GM19395 (cell line): ENCODE results near the gene SOX13.
"Not testable (repeated sequence)": the region's sequence is repeated elsewhere in the genome, so short reads cannot be mapped to it uniquely, and the experiment has no call there.

ENCODE experiments used
- ATAC-seq: cut with Tn5 transposase; IDR thresholded peaks from one replicate; pipeline ENCODE4 v1.9.1; 2021; ENCODE audit warnings: mild to moderate bottlenecking, moderate library complexity; ENCODE audit not compliant: unreplicated experiment

Gene SOX13

DNA sequence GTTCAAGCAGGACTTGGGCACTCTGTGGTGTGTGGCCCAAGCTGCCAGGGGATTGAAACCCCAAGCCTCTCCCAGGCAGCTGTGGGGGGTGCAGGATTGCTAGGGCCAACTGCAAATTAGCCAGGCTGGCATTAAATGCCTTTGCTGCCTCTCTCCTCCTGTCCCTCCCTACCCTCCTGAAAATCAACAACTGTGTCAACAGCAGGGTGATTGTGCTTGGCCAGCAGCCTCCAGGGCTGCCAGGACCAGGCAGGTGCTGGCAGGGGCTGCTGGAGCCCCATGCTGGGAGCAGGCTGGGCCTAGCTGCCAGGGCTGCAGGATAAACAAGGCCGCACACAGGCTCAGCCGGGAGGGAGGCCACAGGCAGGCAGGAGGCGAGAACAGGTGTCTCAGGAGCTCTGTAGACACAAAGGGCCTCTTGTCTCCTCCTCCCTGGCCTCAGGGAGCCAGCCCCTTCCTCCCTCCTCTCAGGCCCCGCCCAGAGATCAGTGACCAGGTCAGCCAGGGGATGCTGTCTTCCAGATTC, 11.4 kb downstream of the SOX13 start:
- no peak for ATAC-seq

DNA sequence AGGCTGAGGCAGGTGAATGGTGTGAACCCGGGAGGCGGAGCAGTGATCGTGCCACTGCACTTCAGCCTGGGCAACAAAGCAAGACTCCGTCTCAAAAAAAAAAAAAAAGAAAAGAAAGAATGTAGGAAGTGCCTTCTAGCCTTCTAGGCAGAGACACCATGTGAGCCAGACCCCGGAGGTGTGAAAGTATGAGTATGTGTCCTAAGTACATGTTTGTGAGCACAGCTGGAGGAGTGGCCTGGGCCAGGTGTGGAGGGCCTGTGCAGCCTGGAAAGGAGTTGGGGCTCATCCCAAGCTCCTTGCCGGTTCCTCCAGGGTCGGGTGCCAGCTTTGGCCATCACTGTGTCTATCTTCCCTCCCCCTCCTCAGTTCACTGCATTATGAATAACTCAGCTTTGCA, 13.0 kb downstream of the SOX13 start:
- ATAC-seq: no peak

DNA sequence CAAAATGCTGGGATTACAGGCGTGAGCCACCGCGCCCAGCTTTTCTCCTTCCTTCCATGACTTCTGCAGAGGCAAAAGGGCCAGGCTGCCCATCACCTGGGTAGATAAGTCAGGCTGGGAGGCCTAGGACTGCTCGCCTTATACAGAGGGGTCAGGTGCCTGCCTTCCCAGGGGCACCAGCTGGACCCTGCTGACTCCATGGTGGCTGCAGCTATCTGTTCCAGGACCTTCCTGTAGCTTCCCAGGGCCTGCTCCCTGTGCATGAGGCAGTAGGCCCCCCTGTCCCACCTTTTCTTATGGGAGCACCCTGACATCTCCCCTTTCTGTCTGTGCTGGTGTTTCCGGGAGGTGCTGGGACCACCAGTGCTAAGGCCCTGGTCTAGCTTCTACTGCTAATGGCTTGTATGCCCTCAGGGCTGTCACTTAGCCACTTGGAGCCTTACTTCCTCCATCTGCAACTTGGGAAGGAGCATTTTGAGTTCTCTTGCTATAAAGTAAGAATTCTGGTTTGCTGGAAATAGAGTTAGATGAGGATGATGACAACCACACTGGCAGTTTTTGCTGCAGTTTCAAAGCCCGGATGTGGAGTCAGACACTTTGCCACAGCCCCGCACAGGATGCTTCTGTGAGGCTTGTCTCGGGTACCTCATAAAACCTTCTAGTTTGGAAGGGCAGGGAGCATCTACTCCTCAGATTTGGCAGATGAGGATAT, 14.4 kb downstream of the SOX13 start:
- ATAC-seq: no peak

DNA sequence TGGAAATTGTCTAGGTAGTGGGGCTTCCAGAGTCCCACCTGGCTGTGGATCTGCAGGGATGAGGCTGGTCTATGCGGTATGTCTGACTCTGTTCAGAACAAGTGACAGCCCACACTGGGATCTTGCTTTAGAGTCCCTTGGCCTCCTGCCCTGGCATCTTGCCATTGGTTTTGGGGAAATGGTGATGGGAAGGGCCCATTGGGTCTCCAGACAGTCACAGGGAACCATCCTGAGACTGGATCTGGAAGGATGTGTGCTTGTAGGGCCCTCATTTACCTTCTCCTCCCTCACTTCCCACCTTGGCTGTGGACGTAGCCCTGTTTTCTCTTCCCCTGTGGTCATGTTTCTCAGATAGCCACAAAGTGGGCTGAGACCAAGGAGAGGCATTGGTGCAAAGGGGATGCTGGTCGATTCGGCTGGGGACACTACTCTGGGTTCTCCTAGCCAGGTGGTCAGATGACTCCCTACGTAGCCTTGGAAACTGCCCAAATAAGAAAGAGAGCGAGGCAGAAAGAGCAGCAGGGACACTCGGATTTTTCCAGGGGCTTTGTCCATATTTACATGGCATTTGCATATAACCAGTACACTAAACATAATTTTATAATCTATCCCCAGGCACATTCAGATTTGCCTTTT, 15.1 kb downstream of the SOX13 start:
- ATAC-seq: no peak

DNA sequence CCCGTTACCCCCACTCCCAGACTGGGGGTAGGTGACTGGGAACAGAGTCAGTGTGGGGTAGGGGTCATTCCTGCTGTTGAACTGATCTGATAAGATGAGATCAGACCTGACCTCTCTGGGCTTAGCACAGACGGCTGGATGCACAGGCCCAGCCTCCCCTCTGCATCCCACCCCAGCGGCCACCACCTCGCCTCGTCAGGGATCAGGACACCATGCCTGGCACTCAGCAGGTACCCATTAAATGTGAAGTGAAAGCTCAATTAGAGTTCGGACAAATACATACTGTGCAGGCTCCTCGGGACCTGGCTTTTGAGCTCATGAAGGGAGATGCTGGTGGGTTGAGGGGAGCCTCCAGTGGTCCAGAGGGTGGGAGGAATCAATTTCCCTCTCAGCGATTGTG, 15.7 kb downstream of the SOX13 start:
- no peak for ATAC-seq

DNA sequence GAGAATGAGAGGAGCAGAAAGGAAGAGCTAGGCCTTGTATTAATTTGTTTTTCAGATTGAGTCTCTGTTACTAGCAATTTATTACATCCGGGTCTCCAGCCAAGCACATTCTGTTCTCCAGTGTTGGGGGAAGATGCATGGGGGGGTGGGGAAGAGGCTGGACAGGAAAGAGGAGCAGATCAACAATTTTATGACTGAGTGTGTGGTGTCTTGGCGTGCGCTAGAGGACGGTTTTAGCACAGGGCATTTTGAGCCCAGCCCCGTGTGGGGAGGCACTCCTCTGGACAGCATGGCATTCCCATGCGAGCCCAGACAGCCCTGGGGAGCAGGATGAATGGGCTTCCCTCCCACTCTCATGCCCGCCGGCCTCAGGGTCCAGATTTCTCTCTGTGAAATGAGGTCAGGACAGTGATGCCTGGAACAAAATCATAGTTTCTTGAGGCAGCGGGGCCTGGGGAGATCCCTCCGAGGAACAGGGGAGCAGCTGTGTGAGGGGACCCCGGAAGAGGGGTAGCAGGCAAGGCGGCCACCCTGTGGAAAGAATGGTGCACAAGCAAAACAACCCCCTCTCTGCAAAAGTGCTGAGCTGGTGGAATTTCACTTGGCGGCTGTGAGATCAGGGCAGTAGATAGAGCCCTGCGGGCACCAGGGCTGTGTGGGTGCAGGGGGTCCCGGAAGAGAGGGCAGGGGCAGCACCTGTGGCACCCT, 16.3 kb downstream of the SOX13 start:
- ATAC-seq: no peak

DNA sequence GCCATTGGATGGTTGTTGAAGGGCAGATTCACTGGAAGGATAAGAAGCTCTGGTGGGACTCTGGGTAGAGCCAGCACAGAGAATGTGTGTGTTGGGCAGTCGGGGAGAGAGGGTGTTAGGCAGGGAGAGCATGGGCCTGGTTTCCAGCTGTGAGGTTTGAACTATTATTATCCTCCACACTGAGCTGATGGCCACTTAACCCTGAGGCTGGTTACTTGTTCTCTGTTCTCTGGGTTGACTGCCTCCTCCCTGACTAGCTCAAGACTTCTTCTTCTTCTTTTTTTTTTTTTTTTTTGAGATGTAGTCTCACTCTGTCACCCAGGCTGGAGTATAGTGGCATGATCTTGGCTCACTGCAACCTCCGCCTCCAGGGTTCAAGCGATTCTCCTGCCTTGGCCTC, 17.2 kb downstream of the SOX13 start:
- ATAC-seq: not testable (repeated sequence)

DNA sequence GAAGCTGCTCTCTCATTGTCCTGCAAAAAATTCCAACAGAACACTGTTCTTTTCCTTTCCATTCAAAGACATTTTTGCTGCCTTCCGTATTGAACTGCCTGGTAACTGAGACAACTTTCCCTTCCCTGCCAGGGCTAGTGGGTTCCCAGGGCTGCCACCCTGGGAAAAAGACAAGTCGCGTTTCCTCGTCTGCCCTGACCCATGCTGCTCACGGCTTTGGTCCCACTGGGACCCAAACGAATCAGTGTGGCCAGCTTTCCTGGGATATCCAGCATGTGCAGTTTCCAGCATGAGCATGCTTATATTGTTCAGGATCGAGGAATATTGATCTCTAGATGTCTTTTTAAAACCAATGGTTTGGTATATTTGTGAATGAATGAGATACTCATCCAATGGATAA, 18.2 kb downstream of the SOX13 start:
- ATAC-seq: no peak

DNA sequence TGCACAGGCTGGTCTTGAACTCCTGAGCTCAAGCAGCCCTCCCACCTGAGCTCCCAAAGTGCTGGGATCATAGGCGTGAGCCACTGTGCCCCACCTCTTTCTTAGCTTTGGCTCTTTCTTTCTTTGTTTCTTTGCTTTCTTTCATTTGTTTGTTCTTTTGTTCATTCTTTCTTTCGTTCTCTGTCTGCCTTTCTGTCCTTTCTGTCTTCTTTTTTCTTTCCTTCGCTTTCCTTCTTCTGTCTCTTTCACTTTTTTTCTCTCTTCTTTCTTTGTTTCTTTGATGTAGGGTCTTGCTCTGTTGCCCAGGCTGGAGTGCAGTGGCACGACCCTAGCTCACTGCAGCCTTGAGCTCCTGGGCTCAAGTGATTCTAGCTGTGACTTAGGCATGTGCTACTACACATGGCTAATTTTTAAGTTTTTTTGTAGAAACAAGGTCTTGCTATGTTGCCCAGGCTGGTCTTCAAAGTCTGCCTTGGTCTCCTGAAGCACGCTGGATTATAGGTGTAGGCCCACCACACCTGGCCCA, 18.9 kb downstream of the SOX13 start:
- ATAC-seq: no peak

DNA sequence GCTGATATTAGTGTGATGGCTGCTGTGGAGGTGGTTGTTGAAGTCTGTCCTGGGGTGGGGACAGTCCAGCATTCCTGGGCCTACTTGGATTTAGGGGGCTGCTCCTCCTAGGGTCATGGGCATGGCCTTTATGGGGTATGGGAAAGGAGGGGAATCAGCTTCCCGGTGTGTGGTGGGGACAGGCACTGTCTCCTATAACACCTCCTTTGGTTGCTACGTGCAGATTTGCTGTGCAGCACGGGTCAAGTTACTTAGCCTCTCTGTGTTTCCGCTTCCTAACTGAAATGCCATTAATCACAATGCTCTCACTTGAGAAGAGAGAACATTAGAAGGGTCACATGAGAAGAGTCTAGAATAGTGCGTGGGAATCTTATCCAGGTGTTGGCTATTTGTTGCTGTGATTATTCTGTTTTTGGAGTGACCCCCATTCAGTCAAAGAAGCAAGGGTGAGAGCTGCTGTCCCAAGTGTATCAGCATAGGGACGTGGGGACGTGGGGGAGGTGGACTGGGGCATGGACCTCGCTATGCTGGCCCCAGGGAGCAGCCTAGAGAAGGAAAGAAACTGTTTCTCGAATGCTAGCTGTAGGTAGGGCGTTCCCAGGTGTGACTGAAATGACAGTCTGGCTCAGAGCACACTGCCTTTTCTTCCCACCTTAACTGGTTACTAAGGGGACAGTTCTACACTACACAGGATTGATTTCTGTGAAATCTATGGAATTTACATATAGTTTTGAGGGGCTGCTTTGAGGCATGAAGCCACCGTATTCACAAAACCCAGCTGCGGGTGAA, 19.9 kb downstream of the SOX13 start:
- no peak for ATAC-seq

DNA sequence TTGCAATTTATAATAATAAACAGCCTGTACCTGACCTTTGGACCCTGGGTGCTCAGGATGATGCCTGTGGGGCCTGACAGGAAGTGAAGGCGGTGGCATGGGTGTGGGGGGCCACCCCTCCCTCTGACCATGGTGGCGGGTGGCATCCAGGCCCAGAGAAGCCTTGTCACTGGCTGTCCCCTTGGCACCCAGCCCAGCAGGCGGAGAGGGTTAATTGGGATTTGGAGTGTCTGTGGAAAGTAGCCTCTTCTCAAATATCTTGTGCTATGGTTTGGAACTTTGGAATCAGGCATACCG, 20.5 kb downstream of the SOX13 start:
- ATAC-seq: no peak

DNA sequence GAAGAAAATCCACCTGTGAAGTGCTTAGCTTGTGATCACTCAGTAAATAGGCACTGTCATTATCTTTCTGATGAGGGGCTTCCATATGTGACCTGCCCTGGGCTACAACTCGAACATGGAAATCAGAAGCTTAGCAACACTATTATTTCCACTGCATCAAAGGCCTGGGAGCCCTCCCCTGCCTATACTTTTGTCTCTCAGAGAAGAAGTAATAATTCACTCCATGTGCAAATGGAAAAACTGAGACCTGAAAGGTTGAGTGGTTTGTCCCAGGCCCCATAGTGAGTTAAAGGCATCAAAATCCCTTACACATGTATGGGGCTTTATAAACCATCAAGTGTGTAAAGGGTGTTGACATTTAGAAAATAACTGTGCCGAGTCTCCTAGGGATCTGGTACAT, 20.9 kb downstream of the SOX13 start:
- no peak for ATAC-seq

DNA sequence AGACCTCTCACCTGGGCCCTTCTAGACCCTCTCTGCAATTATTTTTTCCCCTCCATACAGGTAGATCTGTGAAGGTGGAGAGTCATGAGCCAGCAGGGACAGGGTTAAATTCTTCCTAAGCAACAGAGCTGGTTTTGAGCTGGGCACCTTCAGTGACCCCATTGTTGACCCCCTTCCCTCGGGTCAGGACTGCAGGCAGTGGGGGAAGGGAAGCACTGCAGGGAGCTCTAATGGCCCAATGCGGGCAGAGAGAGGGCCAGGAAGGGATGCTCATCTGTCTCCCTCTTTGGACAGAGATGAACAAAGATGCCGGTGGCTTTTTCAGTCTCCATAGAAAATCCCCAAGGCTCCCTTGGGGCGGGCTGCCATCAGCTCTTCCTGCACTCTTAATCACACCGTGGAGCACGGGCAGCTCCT, 21.4 kb downstream of the SOX13 start:
- no peak for ATAC-seq

DNA sequence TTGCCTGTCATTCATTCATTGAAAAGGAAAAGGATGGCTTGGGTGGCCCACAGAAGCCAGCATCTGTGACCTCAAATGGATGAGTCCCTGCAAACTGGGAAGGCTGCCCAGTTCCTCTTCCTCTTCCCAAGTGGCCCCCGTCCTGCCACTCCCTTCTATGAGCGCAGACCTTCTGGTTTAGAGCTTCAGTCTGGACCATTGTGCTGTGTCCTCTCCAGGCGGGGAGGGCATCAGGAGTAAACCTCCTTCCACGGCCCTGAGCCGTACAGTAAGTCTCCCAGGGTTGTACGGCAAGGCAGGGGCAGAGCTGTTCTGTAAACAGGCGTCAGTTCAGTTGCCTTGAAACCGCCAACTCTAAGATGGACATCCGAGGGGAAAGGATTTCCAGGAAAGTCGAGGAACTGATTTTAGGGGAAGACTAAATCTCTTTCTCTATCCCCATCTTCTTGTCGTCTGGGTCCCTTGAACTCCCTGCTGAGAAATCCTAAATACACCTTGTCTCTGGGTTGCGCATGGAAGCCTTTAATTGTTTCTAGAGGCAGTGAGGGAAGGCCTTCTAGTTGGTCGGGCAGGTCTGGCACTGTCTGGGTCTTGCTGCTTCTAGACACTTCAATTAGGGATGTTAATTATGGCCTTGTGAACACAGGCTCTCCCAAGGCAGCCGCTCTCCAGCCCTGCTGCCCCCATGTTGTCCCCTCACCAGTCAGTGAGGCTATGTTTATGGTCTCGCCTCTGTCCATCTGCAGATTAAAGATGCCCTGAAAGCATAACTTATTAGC, 22.1 kb downstream of the SOX13 start:
- no peak for ATAC-seq

DNA sequence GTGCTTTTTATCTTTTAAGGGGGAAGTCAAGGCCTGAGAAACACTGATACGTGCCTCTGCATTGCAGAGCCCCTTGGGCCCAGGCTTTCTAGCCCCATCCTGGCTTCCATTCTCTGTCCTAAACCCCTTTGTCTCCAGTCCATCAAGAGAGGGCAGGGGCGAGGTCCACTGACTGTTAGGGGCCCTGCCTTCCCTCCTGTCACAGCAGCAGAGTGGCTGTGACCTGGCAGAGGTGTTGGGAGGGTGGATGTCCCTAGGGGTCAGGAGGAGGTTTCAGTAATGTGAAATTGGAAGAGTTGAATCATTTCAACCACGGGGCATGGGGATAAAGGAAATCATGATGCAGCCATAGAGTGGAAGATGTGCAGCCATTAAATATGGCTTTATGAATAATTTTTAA, 24.0 kb downstream of the SOX13 start:
- no peak for ATAC-seq

DNA sequence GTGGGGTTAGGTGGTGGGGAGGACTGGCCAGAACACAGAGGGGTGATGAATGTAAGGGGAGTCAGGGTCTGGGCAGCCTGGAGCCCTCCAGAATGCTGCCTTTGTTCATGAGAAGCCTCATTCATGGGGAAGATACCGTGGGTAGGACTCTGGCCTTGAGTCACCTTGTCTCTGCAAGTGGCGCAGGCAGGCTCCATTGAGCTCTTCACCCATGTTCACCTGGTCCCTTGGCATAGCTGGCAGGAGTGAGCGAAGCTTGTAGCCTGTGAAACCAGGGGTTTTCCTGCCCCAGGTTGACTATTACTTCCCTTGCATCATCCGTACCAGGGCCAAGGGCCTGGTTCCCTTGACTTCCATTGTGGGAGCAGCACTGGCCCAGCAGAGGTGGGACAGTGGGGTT, 25.8 kb downstream of the SOX13 start:
- ATAC-seq: no peak

DNA sequence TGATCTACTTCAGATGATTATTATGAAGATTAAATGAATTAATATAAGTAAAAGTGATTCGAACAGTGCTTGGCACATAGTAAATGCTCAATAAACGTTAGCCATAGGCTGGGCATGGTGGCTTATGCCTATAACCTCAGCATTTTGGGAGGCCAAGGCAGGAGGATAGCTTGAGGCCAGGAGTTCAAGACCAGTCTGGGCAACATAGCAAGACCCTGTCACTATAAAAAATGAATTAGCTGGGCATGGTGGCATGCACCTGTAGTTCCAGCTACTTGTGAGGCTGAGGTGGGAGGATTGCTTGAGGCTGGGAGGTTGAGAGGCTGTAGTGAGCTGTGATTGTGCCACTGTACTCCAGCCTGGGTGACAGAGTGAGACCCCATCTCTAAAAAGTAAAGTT, 26.8 kb downstream of the SOX13 start:
- ATAC-seq: not testable (repeated sequence)

DNA sequence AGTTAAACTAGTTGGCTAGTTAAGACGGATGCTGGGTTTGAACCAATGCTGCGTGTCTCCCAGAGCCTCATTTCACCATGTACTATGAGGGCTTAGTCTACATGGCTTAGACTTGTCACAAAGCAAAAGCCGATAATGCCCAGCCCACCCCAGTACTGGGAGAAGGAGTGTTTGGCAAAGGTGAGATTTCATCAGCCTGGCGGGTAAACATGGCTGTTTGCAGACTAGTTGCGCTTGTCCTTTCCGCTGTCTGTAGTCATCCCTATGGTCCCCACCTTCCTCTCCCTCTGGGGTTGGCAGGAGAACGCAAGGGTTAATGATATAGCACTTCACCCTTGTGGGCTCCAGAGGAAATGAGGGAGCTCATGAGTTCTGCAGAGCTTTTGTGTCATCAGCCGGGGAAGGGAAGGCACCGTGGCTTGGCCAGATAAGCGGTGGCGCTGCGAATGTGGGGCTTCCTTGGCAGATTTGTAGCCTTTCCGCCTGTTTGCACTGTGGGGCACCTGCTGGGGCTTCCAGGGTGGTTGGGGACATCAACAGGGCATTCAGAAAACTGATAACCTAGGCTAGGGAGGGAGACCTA, 29.2 kb downstream of the SOX13 start:
- no peak for ATAC-seq

DNA sequence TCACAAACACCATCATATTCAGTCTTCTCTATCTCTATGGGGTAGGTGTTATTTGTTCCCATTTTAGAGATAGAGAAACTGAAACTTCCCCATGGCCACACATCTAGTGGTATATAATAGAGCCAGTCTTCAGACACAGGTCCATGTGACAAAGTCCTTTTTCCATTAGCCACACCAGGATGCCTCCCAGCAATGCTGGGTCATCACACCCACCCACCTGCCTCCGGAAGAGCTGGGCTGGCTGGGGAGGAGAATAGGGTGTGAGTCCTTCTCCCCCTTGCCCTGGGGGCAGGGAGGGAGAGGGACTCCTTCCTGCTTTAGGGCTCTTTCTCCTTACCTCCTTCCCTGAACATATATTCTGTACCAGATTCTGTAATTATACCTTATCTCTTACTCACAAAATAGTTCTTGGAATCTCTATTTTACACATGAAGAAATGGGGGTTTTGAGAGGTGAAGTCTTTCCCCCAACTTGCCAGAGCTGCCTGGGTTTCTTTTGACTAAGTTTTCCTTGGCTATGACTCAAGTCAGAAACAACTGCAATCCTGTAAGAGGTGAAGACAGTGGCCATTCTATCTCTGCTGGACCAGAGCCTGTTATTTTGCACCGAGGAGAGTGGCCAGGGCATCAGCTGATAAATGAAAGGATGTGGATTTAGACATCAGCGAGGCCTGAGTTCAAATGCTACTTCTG, 30.0 kb downstream of the SOX13 start:
- no peak for ATAC-seq

DNA sequence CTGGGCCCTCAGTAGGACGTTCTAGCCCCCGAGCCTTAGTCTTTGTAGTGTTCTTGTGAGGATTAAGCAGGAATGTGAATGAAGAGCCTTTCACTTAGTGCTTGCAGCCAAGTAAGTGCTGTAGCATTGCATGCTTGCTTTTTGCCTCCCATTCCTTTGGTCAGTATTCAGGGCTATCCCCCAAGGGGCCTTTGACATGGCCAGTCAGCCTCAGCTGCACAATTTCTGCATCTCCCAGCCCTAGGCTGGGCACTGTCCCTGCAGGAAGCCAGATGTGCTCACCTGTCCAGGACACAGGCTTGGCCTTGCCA, 30.5 kb downstream of the SOX13 start:
- no peak for ATAC-seq
